ENCODE results near the gene NLK.

NLK gene

GRCh38 chr17:28018439-28019070 lies 23.9 kb upstream of the NLK start:
- no peaks in the 10 kb centered on the region for H3K9me3 ChIP-seq (ENCODE audit: insufficient read depth, low read depth, low read length)
- no peak overlapping the region for H3K4me2 ChIP-seq (ENCODE audit: low read depth, low read length, poor library complexity, severe bottlenecking)
- no peaks in the 10 kb centered on the region for H3K9me2 ChIP-seq (replicated peaks; ENCODE audit: low read depth, low read length)
- no peak overlapping the region for H3K9ac ChIP-seq (ENCODE audit: low read depth, low read length, poor library complexity, severe bottlenecking)
- H2AFZ ChIP-seq (ENCODE audit: low read length), result no peak overlapping the region
- no peaks in the 10 kb centered on the region for H4K20me1 ChIP-seq (ENCODE audit: insufficient read depth, low read length, poor library complexity, severe bottlenecking)
- peaks cover 4% of the 10 kb centered on the region for H3K27me3 ChIP-seq (ENCODE audit: insufficient read depth, low read length, poor library complexity, severe bottlenecking)
- no peak for TF ChIP-seq CTCF (conservative IDR thresholded peaks at IDR 0.05; ENCODE audit: low read length)
- H3K4me3 ChIP-seq (ENCODE audit: low read length, poor library complexity, severe bottlenecking), result no peak overlapping the region
- H3K4me1 ChIP-seq (ENCODE audit: insufficient read depth, low read length, poor library complexity, severe bottlenecking), result no peaks in the 10 kb centered on the region
- no peaks in the 10 kb centered on the region for H3K79me2 ChIP-seq (ENCODE audit: insufficient read depth, low read length)
- H3F3A ChIP-seq (ENCODE audit: low read depth), result no peaks in the 10 kb centered on the region
- H3K36me3 ChIP-seq (ENCODE audit: insufficient read depth, low read length), result no peaks in the 10 kb centered on the region

- Histone ChIP-seq H3K4me3 (ENCODE audit: low read length, poor library complexity, severe bottlenecking) (no peak overlapping the region), H2AFZ (ENCODE audit: low read length) (no peak overlapping the region), H4K20me1 (ENCODE audit: insufficient read depth, low read length, poor library complexity, severe bottlenecking) (no peaks in the 10 kb centered on the region), H3K9me2 (replicated peaks; ENCODE audit: low read depth, low read length) (no peaks in the 10 kb centered on the region), H3K4me2 (ENCODE audit: low read depth, low read length, poor library complexity, severe bottlenecking) (no peak overlapping the region), H3K4me1 (ENCODE audit: insufficient read depth, low read length, poor library complexity, severe bottlenecking) (no peaks in the 10 kb centered on the region), H3K9ac (ENCODE audit: low read depth, low read length, poor library complexity, severe bottlenecking) (no peak overlapping the region), H3K36me3 (ENCODE audit: insufficient read depth, low read length) (no peaks in the 10 kb centered on the region), H3K9me3 (ENCODE audit: insufficient read depth, low read depth, low read length) (no peaks in the 10 kb centered on the region), H3F3A (ENCODE audit: low read depth) (no peaks in the 10 kb centered on the region), H3K79me2 (ENCODE audit: insufficient read depth, low read length) (no peaks in the 10 kb centered on the region), H3K27me3 (ENCODE audit: insufficient read depth, low read length, poor library complexity, severe bottlenecking) (peaks cover 4% of the 10 kb centered on the region)
- TF ChIP-seq EZH2phosphoT487 (IDR thresholded peaks at IDR 0.05; ENCODE audit: borderline replicate concordance), result no peak
- no peak for TF ChIP-seq CTCF (conservative IDR thresholded peaks at IDR 0.05; ENCODE audit: low read length)
These were observed 22.0 kb upstream of the NLK start for GRCh38 chr17:28020515-28020914.

- no peak overlapping the region for H3K9ac ChIP-seq (ENCODE audit: low read depth, low read length, poor library complexity, severe bottlenecking)
- H3K27me3 ChIP-seq (ENCODE audit: insufficient read depth, low read length, poor library complexity, severe bottlenecking), result no peaks in the 10 kb centered on the region
- H4K20me1 ChIP-seq (ENCODE audit: insufficient read depth, low read length, poor library complexity, severe bottlenecking), result no peaks in the 10 kb centered on the region
- no peak overlapping the region for H3K4me3 ChIP-seq (ENCODE audit: low read length, poor library complexity, severe bottlenecking)
- no peaks in the 10 kb centered on the region for H3F3A ChIP-seq (ENCODE audit: low read depth)
- H2AFZ ChIP-seq (ENCODE audit: low read length), result no peak overlapping the region
- H3K4me2 ChIP-seq (ENCODE audit: low read depth, low read length, poor library complexity, severe bottlenecking), result no peak overlapping the region
- no peaks in the 10 kb centered on the region for H3K4me1 ChIP-seq (ENCODE audit: insufficient read depth, low read length, poor library complexity, severe bottlenecking)
- no peaks in the 10 kb centered on the region for H3K79me2 ChIP-seq (ENCODE audit: insufficient read depth, low read length)
- H3K9me2 ChIP-seq (replicated peaks; ENCODE audit: low read depth, low read length), result no peaks in the 10 kb centered on the region; the same call in 1 of the 2 replicates
- TF ChIP-seq CTCF (conservative IDR thresholded peaks at IDR 0.05; ENCODE audit: low read length), result no peak
- TF ChIP-seq EZH2phosphoT487 (IDR thresholded peaks at IDR 0.05; ENCODE audit: borderline replicate concordance), result no peak
- no peaks in the 10 kb centered on the region for H3K9me3 ChIP-seq (ENCODE audit: insufficient read depth, low read depth, low read length)
- no peaks in the 10 kb centered on the region for H3K36me3 ChIP-seq (ENCODE audit: insufficient read depth, low read length)
These were observed 13.4 kb upstream of the NLK start for GRCh38 chr17:28029044-28029443.

All from Loucy (cell line).